B cell (primary cell): ENCODE results near the gene GAK. TPM values are rescaled to one million over a fixed set of nuclear protein-coding genes. Genes with fewer than 3 reads are reported as not detected.

Experiments
- ATAC-seq: fragments of 200-7000 bp; cut with Tn5 transposase; one replicate; pipeline ENCODE4 v1.10.0; 2021; ENCODE audit warnings: low read depth, mild to moderate bottlenecking, moderate number of reproducible peaks, moderate library complexity
- CTCF ChIA-PET: fragments of 350-600 bp; sonication (Branson Sonifier 250); formaldehyde crosslinking; loops from one replicate; lab custom pipeline; 2021; ENCODE audit warnings: antibody characterized with exemption, inconsistent platforms; lab: Charles Lee
- POLR2A ChIA-PET: fragments of 350-600 bp; sonication (Branson Sonifier 250); formaldehyde crosslinking; loops from one replicate; lab custom pipeline; 2021; ENCODE audit warnings: antibody characterized with exemption; lab: Charles Lee
- DNase-seq: peaks from one replicate; pipeline ENCODE4 v3.0.0; 2013
- H2AFZ ChIP-seq: 2 replicates; pipeline ENCODE4 v1.6.1; 2012; ENCODE audit warnings: mild to moderate bottlenecking, low read depth, low read length; ENCODE audit not compliant: insufficient read depth, poor library complexity, severe bottlenecking
- H3K27ac ChIP-seq, 2 donors: 1 replicate in 1 of 2; 2 replicates in 1 of 2; pipeline ENCODE4 v1.5.1; 2012 to 2013; ENCODE audit warnings: low read length in 2 of 2, mild to moderate bottlenecking in 2 of 2, moderate library complexity in 1 of 2
- H3K27me3 ChIP-seq, 4 experiments: fragments of 200-600 bp in 1 of 4; sonication (generic) in 1 of 4; replicated peaks in 1 of 4; 1 replicate in 2 of 4; 2 replicates in 2 of 4; pipeline versions ENCODE4 v1.6.1 to v1.7.0; 2013 to 2016; ENCODE audit warnings: low read length in 3 of 4, mild to moderate bottlenecking in 2 of 4, mixed read lengths in 1 of 4, moderate library complexity in 1 of 4; ENCODE audit not compliant: insufficient read depth in 4 of 4, control insufficient read depth in 3 of 4; ENCODE audit errors: control extremely low read depth in 1 of 4
- H3K36me3 ChIP-seq, 2 experiments: replicated peaks in 1 of 2; 1 replicate in 1 of 2; 2 replicates in 1 of 2; pipeline versions ENCODE4 v1.6.1 to v1.7.1; 2013; ENCODE audit warnings: low read length in 1 of 2; ENCODE audit not compliant: insufficient read depth in 2 of 2, control insufficient read depth in 1 of 2; ENCODE audit errors: control extremely low read depth in 1 of 2, extremely low read depth in 1 of 2
- H3K4me1 ChIP-seq, 2 donors: fragments of 200-600 bp in 1 of 2; sonication (generic) in 1 of 2; 1 replicate in 1 of 2; 2 replicates in 1 of 2; pipeline versions ENCODE4 v1.5.1 to v1.6.1; 2013 to 2017; ENCODE audit warnings: low read length in 2 of 2; ENCODE audit not compliant: control insufficient read depth in 2 of 2, insufficient read depth in 2 of 2
- H3K4me2 ChIP-seq: replicated peaks from 2 replicates; pipeline ENCODE3; 2012; ENCODE audit warnings: mild to moderate bottlenecking, low read depth, low read length; ENCODE audit not compliant: poor library complexity, severe bottlenecking
- H3K4me3 ChIP-seq, 5 experiments: fragments of 200-600 bp in 1 of 5; sonication (generic) in 1 of 5; 1 replicate in 3 of 5; 2 replicates in 2 of 5; pipeline versions ENCODE4 v1.5.1 to v1.7.0; 2011 to 2016; ENCODE audit warnings: low read length in 4 of 5, mild to moderate bottlenecking in 4 of 5, low read depth in 2 of 5, control low read depth in 1 of 5, moderate library complexity in 1 of 5; ENCODE audit not compliant: insufficient read depth in 1 of 5; ENCODE audit errors: control extremely low read depth in 1 of 5, extremely low read depth in 1 of 5
- H3K79me2 ChIP-seq: fragments of 200-600 bp; sonication (generic); one replicate; pipeline ENCODE4 v1.6.0; 2016; ENCODE audit warnings: low read length; ENCODE audit not compliant: control insufficient read depth, insufficient read depth
- H3K9ac ChIP-seq: fragments of 200-600 bp; sonication (generic); 2 replicates; pipeline ENCODE4 v1.6.1; 2017; ENCODE audit warnings: mild to moderate bottlenecking, low read length, moderate library complexity
- H3K9me3 ChIP-seq, 3 donors: one replicate each; pipeline versions ENCODE4 v1.6.1 to v1.7.1; 2013; ENCODE audit warnings: low read length in 2 of 3; ENCODE audit not compliant: control insufficient read depth in 2 of 3, insufficient read depth in 1 of 3; ENCODE audit errors: control extremely low read depth in 1 of 3
- H4K20me1 ChIP-seq: 2 replicates; pipeline ENCODE4 v1.6.0; 2012; ENCODE audit warnings: mild to moderate bottlenecking, low read length; ENCODE audit not compliant: insufficient read depth, control insufficient read depth, poor library complexity, severe bottlenecking
- H3K27ac Mint-ChIP-seq: one replicate; pipeline ENCODE4 v1.8.0; 2021; ENCODE audit warnings: mixed read lengths
- H3K27me3 Mint-ChIP-seq: one replicate; pipeline ENCODE4 v1.8.0; 2021; ENCODE audit warnings: mixed read lengths
- H3K4me1 Mint-ChIP-seq: one replicate; pipeline ENCODE4 v1.8.0; 2021; ENCODE audit warnings: mixed read lengths
- H3K4me3 Mint-ChIP-seq: one replicate; pipeline ENCODE4 v1.8.0; 2021; ENCODE audit warnings: mixed read lengths
- H3K9me3 Mint-ChIP-seq: one replicate; pipeline ENCODE4 v1.8.0; 2022; ENCODE audit warnings: mixed read lengths; ENCODE audit not compliant: insufficient read depth
- EZH2 ChIP-seq: IDR thresholded peaks from 2 replicates; pipeline ENCODE4 v1.6.1; 2012; ENCODE audit warnings: borderline replicate concordance, low read depth, mild to moderate bottlenecking, moderate library complexity, low read length; ENCODE audit not compliant: insufficient read depth, poor library complexity, severe bottlenecking
- WGBS: methylation state at CpG from one replicate; pipeline ENCODE4 v1.1.5; 2013; ENCODE audit warnings: missing lambda C conversion rate; ENCODE audit not compliant: insufficient coverage; 5-methylcytosine and 5-hydroxymethylcytosine counted together
- intact Hi-C: fragments of 100-400 bp; cut with micrococcal nuclease; formaldehyde crosslinking; loops from one replicate; pipeline ENCODE4 v1.10.0; 2022
- polyA plus RNA-seq: library from polyadenylated mRNA; depleted of rRNA; stranded (reverse); fragments of >200 nt; gene quantifications from 2 replicates; pipeline ENCODE4 v1.2.3, GENCODE V29; 2012
- total RNA-seq, 2 donors: library from RNA; stranded (reverse); fragments of 120-200 nt in 1 of 2; gene quantifications; 1 replicate in 1 of 2; 2 replicates in 1 of 2; pipeline versions ENCODE4 v1.2.3 to v1.2.4, GENCODE V29; 2013 to 2022
- TF ChIP-seq, protein P1 (sequence below): fragments of 200-600 bp; IDR thresholded peaks from one replicate; pipeline ENCODE4 v1.8.0; 2022; ENCODE audit warnings: antibody characterized with exemption, mild to moderate bottlenecking

Gene GAK
- total and polyA plus RNA-seq, 2 donors (not counting 1 experiment from before 2014, with no cell fraction given) = 113 to 283 TPM

DNA sequence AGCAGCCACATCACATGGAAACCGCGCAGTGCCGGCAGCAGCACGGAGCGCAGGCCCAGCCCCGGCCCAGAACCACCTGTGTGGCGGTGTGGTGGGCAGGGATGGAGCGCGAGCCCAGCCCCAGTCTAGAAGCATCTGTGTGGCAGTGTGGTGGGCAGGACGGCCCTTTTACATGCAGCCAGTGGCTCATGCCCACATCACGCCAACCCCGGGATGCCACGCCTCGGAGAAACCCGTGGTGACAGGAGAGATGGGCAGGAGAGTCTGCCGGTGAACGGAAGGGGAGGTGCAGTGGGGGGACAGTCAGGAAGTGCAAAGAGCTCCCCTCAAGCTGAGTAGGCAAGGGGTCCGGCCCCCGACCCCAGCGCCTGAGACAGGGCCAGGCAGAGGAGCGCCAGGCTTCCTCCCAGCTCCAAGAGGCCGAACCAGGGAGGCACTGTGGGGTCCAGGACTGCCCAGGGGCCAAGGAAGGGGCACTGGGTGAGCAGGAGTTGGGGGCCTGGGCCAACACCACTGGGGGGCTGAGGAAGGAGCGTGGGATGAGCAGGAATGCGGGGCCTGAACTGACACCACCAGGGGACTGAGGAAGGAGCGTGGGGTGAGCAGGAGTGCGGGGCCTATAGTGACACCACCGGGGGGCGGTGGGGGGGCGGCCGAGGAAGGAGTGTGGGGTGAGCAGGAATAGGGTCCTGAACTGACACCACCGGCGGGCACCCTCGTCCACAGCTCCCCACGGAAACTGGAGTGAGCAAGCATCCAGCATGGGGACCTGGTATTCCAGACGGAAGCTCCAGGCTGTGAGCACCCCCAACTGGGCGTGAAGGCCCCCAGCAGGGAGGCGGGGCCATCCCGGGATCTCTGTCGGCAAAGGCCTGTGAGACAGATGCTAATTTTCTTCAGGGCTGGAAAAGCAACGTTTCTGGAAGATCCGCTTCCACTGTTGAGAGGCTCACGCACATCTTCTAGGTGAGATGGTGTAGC, 28.8 kb downstream of the GAK start:
- Mint-ChIP-seq H3K27me3 (no peaks in the 10 kb centered on the region), H3K27ac (no peak overlapping the region), H3K9me3 (no peaks in the 10 kb centered on the region), H3K4me1 (no peaks in the 10 kb centered on the region), H3K4me3 (no peak overlapping the region)
- Histone ChIP-seq H3K4me3 (no peak overlapping the region), H3K36me3 (peaks cover 0 to 20% of the 10 kb centered on the region in 2 experiments), H3K9me3 (peaks cover 0 to 11% (median 0%) of the 10 kb centered on the region in 3 donors), H3K4me1 (no peaks in the 10 kb centered on the region), H3K79me2 (peaks cover 76% of the 10 kb centered on the region), H3K9ac (no peak overlapping the region), H4K20me1 (peaks cover 95% of the 10 kb centered on the region), H3K4me2 (no peak overlapping the region), H3K27ac (no peak overlapping the region), H2AFZ (no peak overlapping the region), H3K27me3 (no peaks in the 10 kb centered on the region)
- DNase-seq (no peak), ATAC-seq (no peak)
- TF ChIP-seq, protein P1, sequence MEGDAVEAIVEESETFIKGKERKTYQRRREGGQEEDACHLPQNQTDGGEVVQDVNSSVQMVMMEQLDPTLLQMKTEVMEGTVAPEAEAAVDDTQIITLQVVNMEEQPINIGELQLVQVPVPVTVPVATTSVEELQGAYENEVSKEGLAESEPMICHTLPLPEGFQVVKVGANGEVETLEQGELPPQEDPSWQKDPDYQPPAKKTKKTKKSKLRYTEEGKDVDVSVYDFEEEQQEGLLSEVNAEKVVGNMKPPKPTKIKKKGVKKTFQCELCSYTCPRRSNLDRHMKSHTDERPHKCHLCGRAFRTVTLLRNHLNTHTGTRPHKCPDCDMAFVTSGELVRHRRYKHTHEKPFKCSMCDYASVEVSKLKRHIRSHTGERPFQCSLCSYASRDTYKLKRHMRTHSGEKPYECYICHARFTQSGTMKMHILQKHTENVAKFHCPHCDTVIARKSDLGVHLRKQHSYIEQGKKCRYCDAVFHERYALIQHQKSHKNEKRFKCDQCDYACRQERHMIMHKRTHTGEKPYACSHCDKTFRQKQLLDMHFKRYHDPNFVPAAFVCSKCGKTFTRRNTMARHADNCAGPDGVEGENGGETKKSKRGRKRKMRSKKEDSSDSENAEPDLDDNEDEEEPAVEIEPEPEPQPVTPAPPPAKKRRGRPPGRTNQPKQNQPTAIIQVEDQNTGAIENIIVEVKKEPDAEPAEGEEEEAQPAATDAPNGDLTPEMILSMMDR = no peak
- no peak for TF ChIP-seq EZH2
- ChIA-PET CTCF (interaction anchor here (1.0 kb wide), 1 partner anchor 29 kb away, joined by 3 read pairs; the partner anchor contains the start of gene TMEM175), POLR2A (interaction anchor here (0.6 kb wide), 1 partner anchor 61 kb away, joined by 6 read pairs; no protein-coding TSS in a partner anchor)
- 95% methylated on average over 39 of the region's 42 CpGs for WGBS
- intact Hi-C loops = no loop called here
